Left ventricle myocardium inferior (tissue), 1 donor: ENCODE measurements around the gene RBM4. TPM values are rescaled to one million over a fixed set of nuclear protein-coding genes. Genes with fewer than 3 reads are reported as not detected.
"Not testable (repeated sequence)": the region's sequence is repeated elsewhere in the genome, so short reads cannot be mapped to it uniquely, and the experiment has no call there.

Source experiments
- DNase-seq: peaks from one replicate; pipeline ENCODE4 v3.0.0-alpha.2; 2020
- H3K27ac ChIP-seq: fragments of 200-600 bp; replicated peaks from 2 replicates; pipeline ENCODE4 v1.8.0; 2021
- H3K27me3 ChIP-seq: fragments of 200-600 bp; 2 replicates; pipeline ENCODE4 v1.8.0; 2021; ENCODE audit warnings: low read depth
- H3K36me3 ChIP-seq: fragments of 200-600 bp; 2 replicates; pipeline ENCODE4 v1.8.0; 2021
- H3K4me1 ChIP-seq: fragments of 200-600 bp; 2 replicates; pipeline ENCODE4 v1.8.0; 2021
- H3K4me3 ChIP-seq: fragments of 200-600 bp; 2 replicates; pipeline ENCODE4 v1.8.0; 2021; ENCODE audit warnings: mild to moderate bottlenecking, moderate library complexity
- H3K9me3 ChIP-seq: fragments of 200-600 bp; replicated peaks from 2 replicates; pipeline ENCODE4 v1.8.0; 2021
- CTCF ChIP-seq: fragments of 200-600 bp; IDR thresholded peaks from 2 replicates; pipeline ENCODE4 v1.8.0; 2021; ENCODE audit warnings: antibody characterized with exemption, mild to moderate bottlenecking, borderline replicate concordance
- intact Hi-C: fragments of 100-400 bp; cut with micrococcal nuclease; formaldehyde crosslinking; loops from one replicate; pipeline ENCODE4 v1.11.0; 2022
- long read RNA-seq: library from polyadenylated mRNA; unstranded; transcript quantifications from one replicate; pipeline ENCODE4 v2.0.0, GENCODE V29; 2021
- total RNA-seq: library from RNA; stranded (reverse); fragmentation: NEBNext Ultra II Directional; extraction: Animal tissue kit (Norgen Biotek cat#: 25700); gene quantifications from one replicate; pipeline ENCODE4 v1.2.1, GENCODE V29; 2021
- donor health status: DM: no; HTN: yes; CAD: no; lungs with severe emphysema.

RBM4 gene
- total RNA-seq, result 57.1 TPM
- long read RNA-seq, transcript RBM4-204 (4 exons, 1,763 nt), result minor isoform, 15 of 61 reads
- long read RNA-seq, transcript RBM4-201 (4 exons, 1,694 nt), result major isoform, 41 of 61 reads
- long read RNA-seq, partial matches to known transcripts, result 0 of 61 reads
- long read RNA-seq, other reads (novel, unspliced or antisense), result 3 of 61 reads

- Histone ChIP-seq H3K4me3 (peak within 1 kb of the TSS; percentile 88), H3K27ac (peak within 1 kb of the TSS; percentile 94), H3K9me3 (no peaks in the 10 kb centered on the region), H3K36me3 (peaks cover 34% of the 10 kb centered on the region), H3K27me3 (no peaks in the 10 kb centered on the region), H3K4me1 (peaks cover 70% of the 10 kb centered on the region)
- peak; percentile 96 for DNase-seq
- intact Hi-C loops, result no loop called here
- TF ChIP-seq CTCF, result no peak
Observed at GRCh38 chr11:66638177-66639065, at the start of gene RBM4. TSS of gene RBM4 (plus strand) at chr11:66638703. CDS start at chr11:66639712, 1,009 bp downstream.

GRCh38 chr11:66589315-66589714 lies 49.2 kb upstream of the RBM4 start:
- H3K9me3 ChIP-seq, H3K27me3 ChIP-seq, H3K27ac ChIP-seq, intact Hi-C loops, DNase-seq, H3K4me3 ChIP-seq, H3K36me3 ChIP-seq: not testable (repeated sequence)
- H3K4me1 ChIP-seq, result peaks cover 19% of the 10 kb centered on the region

- no peaks in the 10 kb centered on the region for H3K36me3 ChIP-seq
- H3K4me1 ChIP-seq, result peaks cover 27% of the 10 kb centered on the region
- intact Hi-C loops, result no loop called here
- H3K27me3 ChIP-seq, result no peaks in the 10 kb centered on the region
- no peak for TF ChIP-seq CTCF
- H3K9me3 ChIP-seq, result no peaks in the 10 kb centered on the region
- no peak for DNase-seq
- no peak overlapping the region for H3K27ac ChIP-seq
- no peak overlapping the region for H3K4me3 ChIP-seq
Observed at GRCh38 chr11:66589996-66590675, 48.4 kb upstream of the RBM4 start.

GRCh38 chr11:66591175-66591574 lies 47.3 kb upstream of the RBM4 start:
- no peak overlapping the region for H3K27ac ChIP-seq
- peaks cover 38% of the 10 kb centered on the region for H3K4me1 ChIP-seq
- intact Hi-C loops, result no loop called here
- no peak overlapping the region for H3K4me3 ChIP-seq
- H3K27me3 ChIP-seq, result no peaks in the 10 kb centered on the region
- no peaks in the 10 kb centered on the region for H3K9me3 ChIP-seq
- no peaks in the 10 kb centered on the region for H3K36me3 ChIP-seq
- no peak for TF ChIP-seq CTCF
- no peak for DNase-seq

- intact Hi-C loops, result no loop called here
- DNase-seq, result peak; percentile 99
- H3K4me1 ChIP-seq, result peaks cover 39% of the 10 kb centered on the region
- H3K27me3 ChIP-seq, result no peaks in the 10 kb centered on the region
- H3K36me3 ChIP-seq, result no peaks in the 10 kb centered on the region
- peak within 1 kb of the TSS; percentile 83 for H3K27ac ChIP-seq
- H3K4me3 ChIP-seq, result peak within 1 kb of the TSS; percentile 72
- peak; percentile 77 for TF ChIP-seq CTCF
- no peaks in the 10 kb centered on the region for H3K9me3 ChIP-seq
Observed at GRCh38 chr11:66592457-66593302, 45.8 kb upstream of the RBM4 start, which contains the start of the genes CCDC87 and CCS. TSS of gene CCDC87 (minus strand) at chr11:66593063. CDS start at chr11:66593015, 48 bp downstream. TSS of gene CCS (plus strand) at chr11:66593185. CDS start at chr11:66593262, 77 bp downstream.
